ENCODE data around the gene FGGY.

FGGY gene

GRCh38 chr1:59391212-59392179, 94.6 kb downstream of the FGGY start:
- no peak for DNase-seq

- DNase-seq: no peak
These were observed 96.6 kb downstream of the FGGY start for GRCh38 chr1:59393211-59394180.

- DNase-seq: no peak
These were observed 98.0 kb downstream of the FGGY start for GRCh38 chr1:59394706-59395425.

GRCh38 chr1:59396387-59396786, 99.5 kb downstream of the FGGY start:
- no peak for DNase-seq

GRCh38 chr1:59397139-59397858, 100.4 kb downstream of the FGGY start:
- no peak for DNase-seq

GRCh38 chr1:59399642-59400041, 102.7 kb downstream of the FGGY start:
- DNase-seq: no peak

- no peak for DNase-seq
These were observed 104.7 kb downstream of the FGGY start for GRCh38 chr1:59401581-59401980.

- no peak for DNase-seq
These were observed 107.9 kb downstream of the FGGY start for GRCh38 chr1:59404796-59405195.

- no peak for DNase-seq
These were observed 109.7 kb downstream of the FGGY start for GRCh38 chr1:59406437-59407164.

- DNase-seq: no peak
These were observed 111.8 kb downstream of the FGGY start for GRCh38 chr1:59408608-59409240.

GRCh38 chr1:59409549-59409948, 112.7 kb downstream of the FGGY start:
- DNase-seq: no peak

- DNase-seq: no peak
These were observed 113.1 kb downstream of the FGGY start for GRCh38 chr1:59409986-59410385.

GRCh38 chr1:59410457-59410856, 113.6 kb downstream of the FGGY start:
- DNase-seq: no peak

GRCh38 chr1:59411147-59411546, 114.3 kb downstream of the FGGY start:
- DNase-seq: no peak

GRCh38 chr1:59412718-59413326, 115.9 kb downstream of the FGGY start:
- no peak for DNase-seq

- DNase-seq: no peak
These were observed 116.4 kb downstream of the FGGY start for GRCh38 chr1:59413327-59413720.

- no peak for DNase-seq
These were observed 117.7 kb downstream of the FGGY start for GRCh38 chr1:59414406-59415133.

- no peak for DNase-seq
These were observed 118.5 kb downstream of the FGGY start for GRCh38 chr1:59415286-59415850.

GRCh38 chr1:59415881-59416280, 119.0 kb downstream of the FGGY start:
- DNase-seq: no peak

Measured in SIG-M5 (cell line).